ENCODE measurements around the gene GLRA3.
"Not testable (repeated sequence)": the region's sequence is repeated elsewhere in the genome, so short reads cannot be mapped to it uniquely, and the experiment has no call there.

GLRA3 gene

GRCh38 chr4:174631901-174632758, 196.9 kb downstream of the GLRA3 start:
- peak; percentile 86 for ATAC-seq
- no peak for TF ChIP-seq RARB (CRISPR knock-in tag; IDR thresholded peaks at IDR 0.05)

GRCh38 chr4:174629907-174630450, 199.1 kb downstream of the GLRA3 start:
- ATAC-seq, result not testable (repeated sequence)

GRCh38 chr4:174629265-174629664, 199.8 kb downstream of the GLRA3 start:
- TF ChIP-seq ZNF70 (CRISPR knock-in tag; IDR thresholded peaks at IDR 0.05) (no peak), ZFP3 (CRISPR knock-in tag; IDR thresholded peaks at IDR 0.05) (no peak), ZNF8 (CRISPR knock-in tag; IDR thresholded peaks at IDR 0.05) (no peak), ZFP30 (CRISPR knock-in tag; IDR thresholded peaks at IDR 0.05) (no peak)
- ATAC-seq, result no peak

GRCh38 chr4:174628191-174628590, 200.9 kb downstream of the GLRA3 start:
- no peak for ATAC-seq
- TF ChIP-seq SNAI2 (CRISPR knock-in tag; IDR thresholded peaks at IDR 0.05), result no peak
- no peak for TF ChIP-seq CSDC2 (CRISPR knock-in tag; IDR thresholded peaks at IDR 0.05)
- no peak for TF ChIP-seq CSRNP3 (CRISPR knock-in tag; IDR thresholded peaks at IDR 0.05)
- no peak for TF ChIP-seq ZFP3 (CRISPR knock-in tag; IDR thresholded peaks at IDR 0.05)
- no peak for TF ChIP-seq GLIS3 (CRISPR knock-in tag; IDR thresholded peaks at IDR 0.05)
- TF ChIP-seq ZNF565 (CRISPR knock-in tag; conservative IDR thresholded peaks at IDR 0.05; ENCODE audit: low read depth), result no peak
- TF ChIP-seq POU6F1 (CRISPR knock-in tag; IDR thresholded peaks at IDR 0.05; ENCODE audit: borderline replicate concordance, low read depth), result no peak
- TF ChIP-seq CREB5 (CRISPR knock-in tag; IDR thresholded peaks at IDR 0.05; ENCODE audit: low read depth), result no peak
- TF ChIP-seq TOX (CRISPR knock-in tag; IDR thresholded peaks at IDR 0.05; ENCODE audit: borderline replicate concordance), result no peak
- no peak for TF ChIP-seq OSR1 (CRISPR knock-in tag; IDR thresholded peaks at IDR 0.05)

GRCh38 chr4:174627473-174627872, 201.6 kb downstream of the GLRA3 start:
- TF ChIP-seq ZC3H10 (CRISPR knock-in tag; IDR thresholded peaks at IDR 0.05), result no peak
- TF ChIP-seq TCF4 (CRISPR knock-in tag; IDR thresholded peaks at IDR 0.05; ENCODE audit: borderline replicate concordance), result no peak
- TF ChIP-seq TOX (CRISPR knock-in tag; IDR thresholded peaks at IDR 0.05; ENCODE audit: borderline replicate concordance), result no peak
- TF ChIP-seq POU6F1 (CRISPR knock-in tag; IDR thresholded peaks at IDR 0.05; ENCODE audit: borderline replicate concordance, low read depth), result no peak
- TF ChIP-seq CSDC2 (CRISPR knock-in tag; IDR thresholded peaks at IDR 0.05), result no peak
- TF ChIP-seq RARB (CRISPR knock-in tag; IDR thresholded peaks at IDR 0.05), result no peak
- no peak for TF ChIP-seq ISL1 (CRISPR knock-in tag; IDR thresholded peaks at IDR 0.05)
- no peak for TF ChIP-seq BACH2 (CRISPR knock-in tag; IDR thresholded peaks at IDR 0.05; ENCODE audit: borderline replicate concordance)
- TF ChIP-seq PPARA (CRISPR knock-in tag; IDR thresholded peaks at IDR 0.05; ENCODE audit: borderline replicate concordance), result no peak
- TF ChIP-seq CREB5 (CRISPR knock-in tag; IDR thresholded peaks at IDR 0.05; ENCODE audit: low read depth), result no peak
- no peak for TF ChIP-seq CSRNP3 (CRISPR knock-in tag; IDR thresholded peaks at IDR 0.05)
- ATAC-seq, result no peak

Data from SK-N-SH treated with all-trans-retinoic acid at 6 μM for 48 hours (cell line).